KMS-11 (cell line): Measurements from ENCODE around the gene NFYA.

ENCODE experiments used
- H2AFZ ChIP-seq: fragments of 200-600 bp; sonication (generic); 2 replicates; pipeline ENCODE4 v1.6.1; 2016; ENCODE audit warnings: antibody characterized with exemption, mixed run types, low read depth
- H3K27ac ChIP-seq: fragments of 200-600 bp; sonication (generic); 2 replicates; pipeline ENCODE4 v1.6.1; 2016; ENCODE audit warnings: mild to moderate bottlenecking, mixed run types
- H3K27me3 ChIP-seq: fragments of 200-600 bp; sonication (generic); 2 replicates; pipeline ENCODE4 v1.6.1; 2017; ENCODE audit warnings: mild to moderate bottlenecking, low read depth, mixed run types, moderate library complexity; ENCODE audit not compliant: insufficient read depth
- H3K36me3 ChIP-seq: fragments of 200-600 bp; sonication (generic); 2 replicates; pipeline ENCODE4 v1.6.1; 2017; ENCODE audit warnings: mild to moderate bottlenecking, mixed run types; ENCODE audit not compliant: insufficient read depth
- H3K4me1 ChIP-seq: fragments of 200-600 bp; sonication (generic); 2 replicates; pipeline ENCODE4 v1.6.1; 2016; ENCODE audit warnings: mild to moderate bottlenecking, low read depth, mixed run types; ENCODE audit not compliant: poor library complexity, severe bottlenecking
- H3K4me2 ChIP-seq: fragments of 200-600 bp; sonication (generic); 2 replicates; pipeline ENCODE4 v1.7.0; 2016; ENCODE audit warnings: mild to moderate bottlenecking, mixed run types
- H3K4me3 ChIP-seq: fragments of 200-600 bp; sonication (generic); IDR thresholded peaks from 2 replicates; pipeline ENCODE4 v1.6.1; 2017; ENCODE audit warnings: low read depth, low read length, mixed read lengths; ENCODE audit not compliant: insufficient read depth
- H3K79me2 ChIP-seq: fragments of 200-600 bp; sonication (generic); 2 replicates; pipeline ENCODE4 v1.6.1; 2016; ENCODE audit warnings: low read depth, mixed run types; ENCODE audit not compliant: insufficient read depth
- H3K9ac ChIP-seq: fragments of 200-600 bp; sonication (generic); 2 replicates; pipeline ENCODE4 v1.6.1; 2016; ENCODE audit warnings: mild to moderate bottlenecking, mixed run types
- H4K20me1 ChIP-seq: fragments of 200-600 bp; sonication (generic); 2 replicates; pipeline ENCODE4 v1.6.1; 2016; ENCODE audit warnings: mild to moderate bottlenecking, mixed run types; ENCODE audit not compliant: insufficient read depth
- CTCF ChIP-seq: fragments of 200-600 bp; sonication (generic); conservative IDR thresholded peaks from 2 replicates; pipeline ENCODE4 v1.6.1; 2017; ENCODE audit warnings: low read depth, mild to moderate bottlenecking, antibody characterized with exemption, low read length, moderate library complexity, mixed read lengths

The NFYA gene

GRCh38 chr6:41027799-41028560 lies 44.8 kb upstream of the NFYA start:
- Histone ChIP-seq H2AFZ (peak overlapping the region; percentile 98), H3K79me2 (no peaks in the 10 kb centered on the region), H3K4me3 (no peak overlapping the region), H3K27me3 (no peaks in the 10 kb centered on the region), H3K4me1 (peaks cover 8% of the 10 kb centered on the region), H3K4me2 (peak overlapping the region; percentile 67), H3K9ac (peak overlapping the region; percentile 67), H3K27ac (peak overlapping the region; percentile 63; the same call in 1 of the 2 replicates), H3K36me3 (no peaks in the 10 kb centered on the region), H4K20me1 (no peaks in the 10 kb centered on the region)
- TF ChIP-seq CTCF = peak; percentile 93

- no peaks in the 10 kb centered on the region for H4K20me1 ChIP-seq
- H3K27ac ChIP-seq = peak overlapping the region; percentile 63; the same call in 1 of the 2 replicates
- TF ChIP-seq CTCF = no peak
- H3K79me2 ChIP-seq = no peaks in the 10 kb centered on the region
- H3K4me2 ChIP-seq = peak overlapping the region; percentile 67; the same call in 1 of the 2 replicates
- no peaks in the 10 kb centered on the region for H3K36me3 ChIP-seq
- no peak overlapping the region for H3K4me3 ChIP-seq
- peak overlapping the region; percentile 98 for H2AFZ ChIP-seq
- peak overlapping the region; percentile 67 for H3K9ac ChIP-seq
- peaks cover 8% of the 10 kb centered on the region for H3K4me1 ChIP-seq
- H3K27me3 ChIP-seq = no peaks in the 10 kb centered on the region
Observed at GRCh38 chr6:41028561-41029412, 44.0 kb upstream of the NFYA start.

- Histone ChIP-seq H3K27ac (no peak overlapping the region), H4K20me1 (no peaks in the 10 kb centered on the region), H3K4me2 (no peak overlapping the region), H3K4me1 (no peaks in the 10 kb centered on the region), H2AFZ (no peak overlapping the region), H3K4me3 (no peak overlapping the region), H3K36me3 (no peaks in the 10 kb centered on the region), H3K79me2 (no peaks in the 10 kb centered on the region), H3K27me3 (no peaks in the 10 kb centered on the region), H3K9ac (no peak overlapping the region)
- TF ChIP-seq CTCF = no peak
Observed at GRCh38 chr6:41032830-41033229, 39.9 kb upstream of the NFYA start.

GRCh38 chr6:41033776-41034175 lies 39.0 kb upstream of the NFYA start:
- H4K20me1 ChIP-seq = no peaks in the 10 kb centered on the region
- H3K27me3 ChIP-seq = no peaks in the 10 kb centered on the region
- H3K79me2 ChIP-seq = no peaks in the 10 kb centered on the region
- no peak for TF ChIP-seq CTCF
- H3K9ac ChIP-seq = no peak overlapping the region
- no peak overlapping the region for H3K4me3 ChIP-seq
- no peaks in the 10 kb centered on the region for H3K4me1 ChIP-seq
- no peaks in the 10 kb centered on the region for H3K36me3 ChIP-seq
- H3K27ac ChIP-seq = no peak overlapping the region
- H3K4me2 ChIP-seq = no peak overlapping the region
- no peak overlapping the region for H2AFZ ChIP-seq
